Stimulated activated CD8-positive, alpha-beta memory T cell treated with anti-CD3 and anti-CD28 coated beads, Interleukin-12 subunit alpha, Interleukin-12 subunit beta, amount 100 ng/mL, for 24 hours (primary cell): ENCODE measurements around the gene GFER.
A peak's percentile ranks its signal among the peaks of the same experiment; 100 is the strongest.

Experiments used
- DNase-seq: peaks from one replicate; pipeline ENCODE4 v3.0.0-alpha.2; 2020; ENCODE audit errors: extremely low read depth

GFER gene

DNA sequence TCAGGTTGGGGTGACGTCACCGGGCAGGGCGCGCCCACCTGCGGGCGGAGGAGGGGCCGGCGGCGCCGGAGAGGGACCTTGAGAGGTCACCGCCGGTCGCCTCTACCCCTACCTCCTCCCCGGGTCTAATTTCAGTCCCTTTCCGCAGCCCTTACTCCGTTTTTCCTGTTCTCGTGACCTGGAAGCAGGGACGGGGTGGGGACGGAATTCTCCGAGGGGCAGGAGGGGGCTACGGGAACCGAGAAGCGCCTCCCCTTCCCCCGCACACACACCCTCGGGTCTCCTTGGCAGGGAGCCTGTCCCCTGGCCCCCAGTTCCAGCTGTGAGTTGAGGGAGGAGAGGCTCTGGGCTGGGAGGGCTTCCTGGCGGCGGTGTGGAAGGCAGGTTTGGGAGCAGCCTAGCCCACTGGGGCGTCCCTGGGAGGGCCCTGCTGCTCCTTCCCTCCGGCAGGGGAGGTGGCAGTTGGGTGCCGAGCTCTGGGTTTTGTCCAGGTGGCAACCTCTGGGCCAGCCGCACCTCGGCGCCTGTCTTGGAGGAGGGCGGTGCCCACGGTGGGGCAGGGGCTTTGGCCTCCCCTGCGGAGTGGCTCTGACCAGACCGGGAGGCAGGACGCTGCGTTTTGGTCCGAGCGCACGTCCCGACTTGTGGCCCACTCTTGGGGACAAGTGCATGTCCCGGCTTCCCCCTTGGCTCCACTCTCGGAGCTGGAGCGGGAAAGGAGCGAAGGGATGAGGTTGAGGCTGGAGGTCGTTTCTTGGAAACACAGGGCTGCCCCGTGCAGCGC is 6.5 kb downstream of the GFER start:
- no peak for DNase-seq

DNA sequence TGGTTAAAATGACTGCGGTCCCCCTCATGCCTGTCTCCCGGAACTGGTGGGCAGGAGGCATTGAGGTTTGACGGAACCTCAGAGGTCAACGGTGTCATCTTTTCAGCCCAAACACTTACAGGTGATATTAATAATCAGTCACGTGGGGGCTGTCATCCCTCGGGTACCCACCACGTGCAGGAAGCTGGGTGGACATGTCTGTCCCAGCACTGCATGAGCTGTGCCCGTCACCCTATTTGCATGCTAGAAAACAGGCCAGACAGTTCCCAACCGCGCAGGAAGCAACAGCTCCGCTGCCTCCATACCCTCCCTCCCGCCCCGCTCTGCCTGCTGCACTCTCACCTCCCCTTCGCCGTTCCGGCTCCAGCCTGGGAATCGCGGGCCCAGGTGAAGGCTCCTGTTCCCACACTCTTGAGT is 7.2 kb downstream of the GFER start:
- DNase-seq: no peak

DNA sequence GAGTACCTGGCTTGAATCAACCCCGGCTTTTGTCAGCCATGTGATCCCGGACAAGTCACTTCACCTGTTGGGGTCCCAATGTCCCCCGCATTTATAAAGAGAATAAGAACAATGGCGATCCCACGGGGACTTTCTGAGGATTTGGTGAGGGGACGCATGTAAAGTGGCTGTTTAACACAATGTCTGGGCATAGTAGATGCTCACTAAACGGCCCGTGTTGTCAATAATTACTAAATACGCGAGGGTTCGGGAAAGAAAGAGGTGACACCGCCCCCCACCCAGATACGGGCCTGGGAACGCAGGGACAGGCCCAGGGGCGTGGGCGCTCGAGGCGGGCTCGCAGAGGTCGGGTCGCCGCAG is 7.6 kb downstream of the GFER start:
- no peak for DNase-seq

DNA sequence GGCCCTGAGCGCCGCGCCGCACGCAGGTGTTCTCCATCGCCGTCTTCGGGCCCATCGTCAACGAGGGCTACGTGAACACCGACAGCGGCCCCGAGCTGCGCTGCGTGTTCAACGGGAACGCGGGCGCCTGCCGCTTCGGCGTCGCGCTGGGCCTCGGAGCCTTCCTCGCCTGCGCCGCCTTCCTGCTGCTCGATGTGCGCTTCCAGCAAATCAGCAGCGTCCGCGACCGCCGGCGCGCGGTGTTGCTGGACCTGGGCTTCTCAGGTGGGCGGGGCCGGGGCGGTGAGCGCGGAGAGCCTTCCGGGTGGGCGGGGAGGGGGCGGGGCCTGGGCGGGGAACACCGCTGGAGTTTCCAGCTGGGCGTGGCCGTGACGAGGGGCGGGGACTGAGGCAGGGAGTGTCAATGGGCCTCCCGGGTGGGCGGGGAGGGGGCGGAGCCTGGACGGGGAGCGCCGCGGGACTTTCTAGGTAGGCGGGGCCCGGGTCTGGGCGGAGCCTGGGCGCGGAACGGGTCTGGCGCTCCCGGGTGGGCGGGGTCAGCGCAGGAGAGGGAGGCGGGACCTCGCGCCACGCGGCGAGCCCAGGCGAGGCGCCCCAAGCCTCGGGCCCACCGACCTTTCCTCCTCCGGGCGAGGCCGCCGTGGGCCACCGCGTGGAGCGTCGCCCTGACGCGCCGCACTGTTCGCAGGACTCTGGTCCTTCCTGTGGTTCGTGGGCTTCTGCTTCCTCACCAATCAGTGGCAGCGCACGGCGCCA is 8.1 kb downstream of the GFER start:
- peak; percentile 90 for DNase-seq

DNA sequence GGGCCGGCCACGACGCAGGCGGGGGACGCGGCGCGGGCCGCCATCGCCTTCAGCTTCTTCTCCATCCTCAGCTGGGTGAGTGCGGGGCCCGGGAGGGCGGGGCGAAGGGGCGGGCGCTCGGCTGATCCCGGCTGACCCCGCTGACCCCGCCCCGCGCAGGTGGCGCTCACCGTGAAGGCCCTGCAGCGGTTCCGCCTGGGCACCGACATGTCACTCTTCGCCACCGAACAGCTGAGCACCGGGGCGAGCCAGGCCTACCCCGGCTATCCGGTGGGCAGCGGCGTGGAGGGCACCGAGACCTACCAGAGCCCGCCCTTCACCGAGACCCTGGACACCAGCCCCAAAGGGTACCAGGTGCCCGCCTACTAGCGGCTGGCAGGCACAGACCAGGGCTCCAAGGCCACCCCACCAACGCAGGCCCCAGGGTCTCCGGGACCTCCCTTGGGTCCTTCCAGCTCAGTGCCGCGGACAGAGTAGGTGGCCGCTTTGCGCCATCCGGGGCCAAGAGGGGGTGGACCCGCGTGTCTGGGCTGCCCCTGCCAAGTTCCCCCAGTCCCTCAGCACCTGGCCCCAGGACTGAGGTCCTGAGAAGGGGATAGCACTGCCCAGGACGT is 8.8 kb downstream of the GFER start:
- no peak for DNase-seq

DNA sequence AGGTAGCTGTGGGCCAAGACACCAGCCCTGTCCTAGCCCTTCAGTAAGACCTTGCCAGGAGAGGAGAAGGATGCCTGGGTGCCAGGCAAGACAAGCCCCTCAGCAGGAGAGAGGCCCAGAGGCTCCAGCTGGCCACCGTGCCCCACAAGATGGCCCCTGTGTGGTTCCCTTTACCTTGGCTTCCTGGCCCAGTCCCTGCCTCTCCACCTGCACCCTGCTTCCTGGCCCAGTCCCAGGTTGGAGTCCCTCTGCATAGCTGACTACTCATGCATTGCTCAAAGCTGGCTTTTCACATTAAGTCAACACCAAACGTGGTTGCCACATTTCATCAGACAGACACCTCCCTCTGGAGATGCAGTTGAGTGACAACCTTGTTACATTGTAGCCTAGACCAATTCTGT is 9.7 kb downstream of the GFER start:
- no peak for DNase-seq

DNA sequence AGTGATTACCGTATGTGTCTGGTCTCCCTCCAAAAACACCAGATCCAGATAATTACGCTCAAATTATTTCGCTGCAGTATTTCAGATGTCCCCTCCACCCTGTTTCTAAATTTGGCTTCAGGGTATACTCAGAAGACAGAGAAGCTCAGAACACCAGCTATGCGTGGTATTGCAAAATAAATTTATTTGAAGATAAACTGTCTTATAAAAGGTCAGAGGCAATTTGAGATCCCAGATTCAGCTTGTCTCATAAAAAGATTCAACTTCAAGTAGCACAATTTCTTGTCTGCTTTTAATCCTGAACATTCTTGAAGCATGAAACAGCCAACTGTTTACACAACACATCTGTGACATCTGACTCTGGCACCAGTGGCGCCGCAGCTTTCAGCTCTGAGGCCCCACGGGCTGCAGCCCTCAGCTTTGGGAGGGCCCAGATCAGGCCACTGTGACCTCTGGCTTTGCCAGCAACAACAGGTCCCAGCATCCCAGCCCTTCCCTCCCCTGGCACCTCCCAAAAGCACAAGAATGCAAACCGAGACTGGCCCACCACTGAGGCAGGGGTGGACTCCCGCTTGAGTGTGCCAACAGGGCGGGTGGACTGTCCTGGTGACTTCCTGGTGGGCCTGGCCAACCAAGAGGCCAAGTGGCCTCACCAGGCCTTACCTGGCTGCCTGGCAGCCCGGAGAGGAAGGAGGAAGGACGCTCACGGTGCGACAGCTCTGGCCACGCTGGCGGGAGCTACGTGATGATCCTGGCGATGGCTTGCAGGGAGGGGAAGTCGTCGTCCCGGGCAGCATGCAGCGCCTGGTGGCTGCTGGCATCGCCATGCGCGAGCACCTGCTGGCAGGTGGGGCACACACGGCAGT is 13.7 kb downstream of the GFER start:
- DNase-seq: no peak

DNA sequence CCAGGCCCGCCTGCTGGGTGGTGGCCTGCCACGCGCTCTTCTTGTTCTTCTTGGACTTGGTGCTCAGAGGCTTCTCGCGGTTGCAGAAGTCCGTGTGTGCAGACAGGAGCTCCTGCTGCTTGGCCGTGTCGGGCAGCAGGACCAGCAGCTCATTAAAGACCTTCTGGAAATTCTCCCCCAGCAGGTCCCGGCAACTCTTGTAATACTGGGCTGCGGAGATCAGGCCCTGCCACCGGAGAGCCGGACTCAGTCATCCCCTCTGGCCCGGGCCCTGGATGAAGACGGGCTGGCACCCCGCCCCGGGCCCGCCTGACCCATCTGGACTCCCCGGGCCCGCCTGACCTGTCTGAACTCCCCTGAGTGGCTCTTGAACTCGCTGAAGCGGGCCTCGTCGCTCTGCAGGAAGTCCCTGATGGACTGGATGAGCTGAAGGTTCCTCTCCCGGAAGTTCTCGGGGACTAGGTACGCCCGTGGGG is 14.4 kb downstream of the GFER start:
- no peak for DNase-seq

DNA sequence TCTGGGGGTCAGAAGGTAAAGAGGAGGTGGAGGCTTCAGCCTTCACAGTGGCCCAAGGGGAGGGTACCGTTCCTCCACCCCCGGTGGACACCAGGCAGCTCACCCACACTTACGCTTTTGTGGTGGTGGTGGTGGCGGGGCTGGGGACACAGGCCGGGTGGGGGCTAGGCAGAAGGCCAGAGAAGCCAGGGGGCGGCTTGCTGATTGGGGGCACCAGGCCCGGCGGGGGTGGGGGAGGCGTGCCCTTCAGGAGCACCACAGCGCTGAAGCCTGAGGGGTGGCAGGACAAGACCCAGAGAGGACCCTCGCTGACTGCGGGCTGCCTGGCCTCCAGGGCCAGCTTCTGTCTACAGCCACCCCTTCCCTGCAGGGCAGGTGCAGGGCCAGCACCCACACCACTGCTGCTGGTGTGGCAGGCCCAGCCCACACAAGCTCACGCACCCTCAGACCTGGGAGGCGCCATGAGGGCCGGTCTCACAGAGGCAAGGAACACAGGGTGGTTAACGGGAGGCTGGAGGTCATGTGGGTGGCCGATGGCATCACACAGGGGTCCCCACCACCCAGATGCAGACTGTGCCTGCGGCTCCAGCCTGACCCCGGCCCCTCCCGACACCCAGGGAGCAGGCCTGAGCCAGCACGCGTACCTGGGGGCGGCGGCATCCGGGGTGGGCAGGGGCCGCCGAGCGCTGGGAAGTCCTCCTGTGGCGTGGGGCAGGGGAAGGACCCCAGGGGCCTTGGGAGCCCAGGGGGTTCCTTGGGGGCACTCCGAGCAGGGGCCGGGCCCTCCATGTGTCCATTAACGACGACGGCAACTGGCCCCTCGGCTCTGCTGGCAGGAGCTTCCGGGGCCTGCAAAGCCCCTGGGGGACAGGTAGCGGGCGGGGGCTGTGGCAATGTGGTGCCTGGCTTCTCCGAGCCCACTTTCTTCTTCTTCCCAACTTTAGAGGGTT is 15.1 kb downstream of the GFER start:
- no peak for DNase-seq

DNA sequence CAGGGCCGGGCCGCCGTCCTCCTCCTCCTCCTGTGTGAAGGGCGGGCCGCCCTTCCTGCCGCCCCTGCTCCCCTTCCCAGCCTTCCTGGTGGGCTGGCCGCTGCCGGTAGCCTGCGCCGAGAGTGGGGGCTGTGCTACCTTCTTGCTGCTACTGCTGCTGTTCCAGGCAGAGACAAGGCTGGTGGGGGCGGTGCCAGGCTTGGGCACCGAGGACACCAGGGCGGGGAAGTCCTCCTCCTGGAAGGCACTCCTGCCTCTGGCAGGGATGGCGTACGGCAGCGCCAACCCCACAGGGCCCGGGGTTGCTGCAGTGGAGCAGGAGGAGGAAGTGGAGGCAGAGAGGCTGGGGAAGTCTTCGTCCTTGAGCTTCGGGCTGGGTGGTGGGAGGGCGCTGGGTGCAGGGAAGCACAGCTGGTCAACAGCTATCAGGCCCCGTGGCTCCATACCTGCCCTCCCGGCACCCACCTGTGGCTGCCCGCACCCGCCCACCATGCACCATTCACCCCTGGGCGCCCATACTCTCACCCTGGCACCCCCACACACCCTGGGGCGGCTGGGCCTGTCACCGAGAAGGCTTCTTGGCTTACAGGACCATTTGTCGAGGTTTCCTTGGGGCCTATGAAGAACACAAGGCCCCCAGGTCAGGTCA is 16.0 kb downstream of the GFER start:
- DNase-seq: no peak

DNA sequence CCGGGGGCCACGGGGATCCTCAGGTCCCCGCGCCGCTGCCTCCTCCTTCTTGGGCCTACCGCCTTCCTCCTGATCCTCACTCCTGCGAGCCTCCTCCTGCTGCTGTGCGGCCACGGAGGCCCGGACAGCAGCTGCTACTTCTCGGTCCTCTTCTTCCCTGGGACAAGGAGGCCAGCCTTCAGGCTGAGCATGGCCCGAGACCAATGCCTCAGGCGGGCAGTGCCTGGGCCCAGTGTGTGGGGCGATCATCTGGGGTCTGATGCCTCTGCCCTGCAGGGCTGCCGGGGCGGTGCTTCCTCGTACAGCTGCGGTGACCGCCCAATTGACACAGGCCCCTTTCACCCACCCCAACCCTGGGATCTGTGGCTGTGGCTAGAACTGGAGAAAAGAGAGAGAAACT is 17.0 kb downstream of the GFER start:
- DNase-seq: no peak

DNA sequence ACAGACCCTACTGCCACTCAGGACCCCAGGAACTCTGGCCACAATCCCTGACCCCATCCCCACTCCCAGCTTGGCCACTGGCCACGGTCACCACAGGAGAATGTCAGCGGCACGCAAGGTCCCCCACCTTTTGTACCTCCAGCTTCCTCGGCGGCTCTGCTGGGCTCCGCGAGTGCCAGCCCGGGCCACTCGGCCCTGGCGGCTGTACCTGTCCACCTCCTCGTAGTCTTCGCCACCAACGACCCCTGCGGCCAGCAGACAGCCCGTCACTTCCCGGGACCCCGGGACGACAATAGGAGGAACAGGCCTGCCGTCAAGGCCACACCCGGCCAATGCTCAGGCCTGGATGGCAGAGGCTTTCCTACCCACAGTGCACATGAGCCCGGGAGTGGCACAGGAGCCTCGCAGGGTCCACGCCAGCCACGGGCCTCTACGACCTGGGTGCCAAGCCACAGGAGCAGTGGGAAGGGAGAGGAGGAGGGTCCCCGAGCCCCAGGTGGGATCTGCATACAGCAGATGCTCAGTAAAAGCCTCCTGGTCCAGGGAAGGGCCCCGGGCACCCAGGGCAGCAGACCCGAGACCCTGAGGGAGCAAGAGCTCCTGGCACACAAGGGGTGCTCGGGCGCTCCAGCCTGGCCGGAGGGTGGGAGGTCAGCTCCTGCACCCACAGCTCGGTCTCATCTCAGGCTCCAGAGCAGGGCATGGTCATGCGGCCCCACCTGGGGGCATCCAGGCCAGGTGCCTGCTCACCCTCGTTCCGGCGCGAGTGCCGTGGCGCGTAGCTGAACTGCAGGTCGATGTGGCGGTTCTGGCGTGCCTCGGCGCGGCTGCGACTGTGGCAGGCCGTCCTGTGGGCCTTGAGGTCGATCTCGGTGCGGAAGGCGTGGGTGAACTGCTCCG is 17.7 kb downstream of the GFER start:
- no peak for DNase-seq

DNA sequence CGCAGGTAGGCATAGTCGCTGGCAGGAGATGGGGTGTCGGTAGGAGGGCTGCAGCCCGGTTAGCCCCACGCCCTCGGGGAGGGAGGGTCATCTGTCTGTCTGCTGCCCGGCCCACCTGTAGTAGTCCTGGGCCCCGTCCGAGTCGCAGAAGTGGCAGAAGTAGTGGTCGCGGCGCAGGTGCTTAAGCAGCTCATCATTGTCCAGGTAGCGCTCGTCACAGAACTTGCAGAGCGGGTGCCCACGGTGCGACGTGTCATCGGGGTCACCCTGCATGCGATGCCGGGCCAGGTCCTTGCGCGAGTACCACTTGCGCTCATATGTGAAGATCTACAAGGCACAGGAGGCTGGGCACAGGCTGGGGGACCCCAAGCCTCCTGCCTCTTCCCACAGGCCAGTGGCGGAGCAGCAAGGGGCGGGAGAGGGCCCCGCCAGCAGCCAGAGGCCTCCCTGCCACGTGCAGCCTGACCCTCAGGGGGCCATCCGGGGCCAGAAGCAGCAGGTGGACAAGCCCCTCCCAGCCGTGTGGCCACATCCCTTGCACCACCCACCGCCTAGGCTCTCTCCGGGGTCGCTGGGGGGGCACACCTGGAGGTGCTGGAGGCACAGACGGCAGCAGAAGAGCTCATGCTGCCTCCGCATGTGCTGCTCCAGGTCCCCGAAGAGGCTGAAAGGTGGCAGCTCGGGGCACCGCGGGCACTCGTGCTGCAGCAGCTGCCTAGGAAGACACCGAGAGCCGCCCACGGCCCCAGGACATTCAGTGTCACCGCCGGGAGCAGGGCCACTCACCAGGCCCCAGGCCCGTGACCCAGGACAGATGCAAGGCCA is 18.6 kb downstream of the GFER start:
- DNase-seq: no peak

DNA sequence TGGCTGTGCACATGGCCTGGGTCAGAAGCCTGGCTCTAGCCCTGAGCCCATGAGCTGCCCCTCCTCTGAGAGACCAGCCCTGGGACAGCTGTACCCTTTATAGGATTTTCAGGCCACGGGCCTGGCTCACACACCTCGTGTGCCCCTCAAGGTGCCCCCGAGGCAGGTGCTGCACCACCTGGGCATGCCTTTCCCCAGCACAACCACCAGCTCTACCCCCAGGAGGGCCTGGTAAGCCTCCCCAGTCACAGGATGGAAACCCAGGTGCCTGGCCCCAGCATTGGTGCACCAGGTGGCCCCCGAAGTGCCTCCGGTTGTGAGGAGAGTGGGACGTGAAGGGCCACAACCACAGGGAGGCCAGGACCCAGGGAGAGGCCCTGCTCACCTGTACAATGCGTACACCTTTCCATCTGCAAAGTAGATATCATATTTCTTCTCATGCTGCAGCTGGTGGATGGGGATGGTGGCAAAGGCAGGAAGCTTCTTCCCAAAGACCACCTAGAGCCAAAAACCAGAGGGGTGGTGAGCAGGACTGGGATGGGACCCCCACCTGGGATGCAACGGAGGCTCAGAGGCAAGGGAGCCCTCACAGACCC is 19.3 kb downstream of the GFER start:
- DNase-seq: no peak

DNA sequence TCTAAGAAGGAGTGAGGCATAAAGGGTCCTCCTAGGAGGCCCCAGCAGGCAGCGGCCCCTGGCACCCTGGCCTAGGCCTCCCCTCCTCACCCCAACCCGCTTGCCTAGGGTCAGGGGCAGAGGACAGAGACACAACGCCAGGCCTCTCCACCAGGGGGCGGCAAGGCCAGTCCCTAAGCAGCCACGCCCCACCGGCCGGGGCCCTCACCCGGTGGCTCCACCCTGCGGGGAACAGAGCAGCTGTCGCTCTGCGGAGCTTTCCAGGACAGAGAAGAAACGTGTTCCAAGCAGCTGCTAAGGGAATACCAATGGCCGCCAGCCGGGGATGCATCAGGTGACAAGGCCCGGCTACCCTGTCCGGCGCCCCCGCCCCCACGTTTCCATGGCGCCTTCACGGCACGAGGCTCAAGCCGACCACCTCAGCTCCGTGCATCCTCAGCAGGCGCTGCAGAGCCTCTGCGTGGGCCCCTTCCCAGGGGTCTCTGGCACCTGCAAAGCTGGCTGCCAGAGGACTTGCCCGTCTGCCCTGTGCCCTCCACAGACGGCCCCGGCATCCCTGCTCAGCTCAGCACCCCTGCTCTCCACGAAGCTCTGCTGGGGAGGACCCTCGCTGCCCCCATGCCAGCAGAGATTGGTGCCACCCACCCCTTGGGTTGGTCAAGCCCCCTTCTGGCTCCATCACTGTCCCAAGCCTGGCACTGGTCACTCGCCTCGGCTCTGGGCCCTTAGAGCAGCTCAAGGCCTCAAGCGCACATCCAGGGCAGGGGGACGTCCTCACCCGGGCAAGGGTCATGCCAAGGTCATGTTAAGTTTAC is 20.0 kb downstream of the GFER start:
- DNase-seq: peak; percentile 66

DNA sequence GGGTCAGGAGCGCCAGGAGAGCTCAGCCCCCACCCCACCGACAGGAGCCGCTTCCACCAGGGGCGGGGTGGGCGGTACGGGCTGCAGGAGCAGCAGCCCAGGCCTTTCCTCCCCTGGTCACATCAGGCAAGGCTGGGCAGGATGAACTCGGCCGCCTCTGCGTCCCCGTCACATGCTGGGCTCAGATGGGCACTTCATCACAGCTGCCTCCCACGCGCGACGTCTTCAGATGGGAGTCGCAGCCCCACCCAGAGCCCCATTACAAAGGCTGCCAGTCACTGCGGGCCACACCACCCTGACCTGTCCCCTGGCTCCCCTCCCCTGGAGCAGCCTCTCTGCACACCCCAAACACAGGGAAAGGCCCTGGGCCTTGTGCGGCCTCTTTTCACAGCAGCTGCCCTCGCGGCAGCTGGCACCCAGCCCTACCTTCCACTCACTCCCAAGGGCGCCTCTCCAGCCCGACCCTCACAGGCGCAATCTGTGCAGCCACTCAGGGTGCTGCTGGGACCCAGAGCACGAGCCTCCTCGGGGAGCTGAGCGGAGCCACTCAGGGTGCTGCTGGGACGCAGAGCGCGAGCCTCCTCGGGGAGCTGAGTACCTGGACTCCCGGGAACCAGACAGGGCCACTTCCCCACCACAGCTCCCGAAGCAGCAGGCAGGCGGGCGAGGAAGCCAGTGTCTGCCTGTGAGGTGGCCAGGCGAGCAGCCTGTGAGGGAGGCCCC is 21.0 kb downstream of the GFER start:
- no peak for DNase-seq
